HT-29 (cell line): ENCODE measurements around the gene CCDC51. TPM values are rescaled to one million over a fixed set of nuclear protein-coding genes. Genes with fewer than 3 reads are reported as not detected.

Experiments
- DNase-seq: peaks from one replicate; pipeline ENCODE4 v3.0.0-alpha.2; 2015; ENCODE audit warnings: low spot score
- total RNA-seq: library from RNA; depleted of rRNA; stranded (reverse); fragments of >200 nt; shearing (Covaris generic); gene quantifications from 2 replicates; pipeline ENCODE4 v1.2.3, GENCODE V29; 2014

The CCDC51 gene
- total RNA-seq, 1 experiment from 2014 or later, result 19.1 TPM

- DNase-seq, result no peak
Measured at GRCh38 chr3:48434591-48435222, 5.2 kb downstream of the CCDC51 start.

- peak; percentile 23 for DNase-seq
Measured at GRCh38 chr3:48433472-48434118, 6.3 kb downstream of the CCDC51 start.

GRCh38 chr3:48432411-48433371 is 7.2 kb downstream of the CCDC51 start:
- DNase-seq, result no peak

- DNase-seq, result no peak
Measured at GRCh38 chr3:48431224-48432029, 8.5 kb downstream of the CCDC51 start.

- DNase-seq, result no peak
Measured at GRCh38 chr3:48430708-48431101, 9.2 kb downstream of the CCDC51 start.

GRCh38 chr3:48429960-48430707 is 9.8 kb downstream of the CCDC51 start, which contains the start of gene PLXNB1:
TSS of gene PLXNB1 (minus strand) at chr3:48430086. CDS start at chr3:48424611, 5,475 bp downstream.
- peak; percentile 79 for DNase-seq

- DNase-seq, result peak; percentile 77
Measured at GRCh38 chr3:48429317-48429959, 10.5 kb downstream of the CCDC51 start.

GRCh38 chr3:48428572-48429316 is 11.2 kb downstream of the CCDC51 start:
- peak; percentile 76 for DNase-seq

GRCh38 chr3:48428088-48428571 is 11.8 kb downstream of the CCDC51 start:
- DNase-seq, result peak; percentile 8

GRCh38 chr3:48427630-48427962 is 12.3 kb downstream of the CCDC51 start:
- DNase-seq, result peak; percentile 23

- DNase-seq, result no peak
Measured at GRCh38 chr3:48426944-48427629, 12.8 kb downstream of the CCDC51 start.

- DNase-seq, result no peak
Measured at GRCh38 chr3:48426401-48426909, 13.5 kb downstream of the CCDC51 start.

- no peak for DNase-seq
Measured at GRCh38 chr3:48425281-48425812, 14.6 kb downstream of the CCDC51 start.

GRCh38 chr3:48423883-48424695 is 15.8 kb downstream of the CCDC51 start:
- no peak for DNase-seq

- no peak for DNase-seq
Measured at GRCh38 chr3:48423241-48423882, 16.6 kb downstream of the CCDC51 start.

GRCh38 chr3:48422681-48423080 is 17.2 kb downstream of the CCDC51 start:
- DNase-seq, result no peak

GRCh38 chr3:48422272-48422671 is 17.6 kb downstream of the CCDC51 start:
- DNase-seq, result no peak
